ENCODE measurements around the gene NAPA.

NAPA gene

DNA sequence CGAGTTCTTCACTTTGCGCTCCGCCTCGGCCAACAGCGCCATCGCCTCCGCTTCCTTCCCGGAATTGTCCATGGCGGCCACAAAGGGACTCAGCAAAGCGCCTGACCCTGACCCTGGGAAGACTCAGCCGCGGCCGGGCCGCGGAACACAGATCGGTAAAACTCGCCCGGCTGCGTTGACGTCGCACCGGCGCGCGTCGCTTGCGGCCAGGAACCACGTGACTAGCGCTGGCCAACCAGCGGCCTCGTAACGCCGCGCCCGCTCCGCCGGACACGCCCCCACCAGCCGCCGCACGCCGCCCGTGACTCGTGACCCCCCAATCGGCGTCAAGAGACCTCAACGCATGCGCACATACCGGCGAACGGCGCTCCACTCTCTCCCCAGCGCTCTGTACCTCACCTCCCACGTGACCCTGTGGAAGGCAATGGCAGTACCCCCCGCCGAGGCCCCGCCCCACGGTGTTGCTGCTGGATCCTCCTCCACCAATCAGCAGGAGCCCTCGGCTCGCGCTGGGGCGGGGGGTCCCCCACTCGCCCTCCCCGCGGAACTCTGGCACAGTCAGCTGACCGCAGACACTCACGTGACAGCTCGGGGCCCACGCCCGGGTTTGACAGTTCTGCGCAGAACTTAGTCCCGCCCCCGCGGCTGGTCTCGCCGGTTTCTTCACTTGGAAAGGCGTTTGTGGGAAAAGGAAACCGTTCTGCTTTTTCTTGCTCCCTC is at the start of gene NAPA:
TSS of gene NAPA (minus strand) at position 195 of the 720 bp plus-strand sequence. CDS start at position 72, 123 bp downstream.
- peak; percentile 100 for DNase-seq

DNA sequence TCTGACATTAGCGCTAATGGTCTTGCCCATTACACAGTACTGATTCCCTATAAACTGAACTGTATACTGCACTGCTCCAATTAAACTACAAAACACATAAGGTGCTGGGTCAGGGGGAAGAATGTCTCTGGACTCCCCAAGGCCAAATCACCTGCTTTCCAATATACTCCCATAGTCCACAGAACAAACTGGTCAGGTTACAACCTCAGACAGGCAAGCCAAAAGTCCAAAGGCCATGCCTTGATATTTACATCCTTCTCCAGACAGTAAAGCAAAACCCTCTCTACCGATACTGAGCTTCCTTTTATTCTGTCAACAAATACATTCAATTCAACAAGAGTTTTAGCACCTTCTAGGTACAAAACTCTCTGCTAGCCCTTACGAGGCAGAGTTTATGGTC is 49.2 kb upstream of the NAPA start:
- no peak for DNase-seq

DNA sequence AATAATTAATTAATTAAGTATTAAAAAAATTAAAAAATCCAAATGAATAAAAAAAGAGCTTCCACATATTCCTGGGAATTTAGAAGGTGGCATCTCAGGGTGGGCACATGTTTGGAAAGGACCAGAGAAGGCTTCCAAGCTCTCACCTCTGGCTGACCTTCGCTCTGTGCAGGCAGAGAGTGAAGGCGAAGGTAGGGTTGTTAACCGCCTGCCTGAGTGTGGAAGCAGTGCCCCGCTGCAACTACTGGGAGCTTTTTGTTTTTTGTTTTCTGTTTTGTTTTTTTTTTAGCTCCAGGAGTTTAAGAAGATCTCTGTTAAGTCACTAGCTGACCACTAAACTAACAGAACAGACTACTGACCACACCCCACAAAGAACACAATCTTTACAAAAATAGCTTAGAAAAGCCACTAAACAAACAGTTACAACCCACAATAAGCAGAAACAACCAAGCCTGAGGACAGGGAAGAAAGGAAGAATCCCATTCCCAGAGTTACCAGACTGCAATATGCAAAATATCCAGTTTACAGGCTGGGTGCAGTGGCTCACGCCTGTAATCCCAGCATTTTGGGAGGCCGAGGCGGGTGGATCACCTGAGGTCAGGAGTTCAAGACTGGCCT is 46.7 kb upstream of the NAPA start:
- DNase-seq: no peak

DNA sequence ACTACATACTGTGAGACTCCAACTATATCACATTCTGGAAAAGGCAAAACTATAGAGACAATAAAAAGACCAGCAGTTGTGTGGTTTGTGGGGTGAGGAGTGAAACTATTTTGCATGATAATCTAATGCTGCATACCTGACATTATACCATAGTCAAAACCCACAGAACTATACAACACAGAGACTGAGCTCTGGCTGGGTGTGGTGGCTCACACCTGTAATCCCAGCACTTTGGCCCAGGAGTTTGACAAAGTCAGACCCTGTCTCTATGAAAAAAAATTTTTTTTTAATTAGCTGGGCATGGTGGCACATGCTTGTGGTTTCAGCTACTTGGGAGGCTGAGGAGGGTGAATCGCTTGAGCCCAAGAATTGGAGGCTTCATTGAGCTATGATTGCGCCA is 46.1 kb upstream of the NAPA start:
- DNase-seq: no peak

DNA sequence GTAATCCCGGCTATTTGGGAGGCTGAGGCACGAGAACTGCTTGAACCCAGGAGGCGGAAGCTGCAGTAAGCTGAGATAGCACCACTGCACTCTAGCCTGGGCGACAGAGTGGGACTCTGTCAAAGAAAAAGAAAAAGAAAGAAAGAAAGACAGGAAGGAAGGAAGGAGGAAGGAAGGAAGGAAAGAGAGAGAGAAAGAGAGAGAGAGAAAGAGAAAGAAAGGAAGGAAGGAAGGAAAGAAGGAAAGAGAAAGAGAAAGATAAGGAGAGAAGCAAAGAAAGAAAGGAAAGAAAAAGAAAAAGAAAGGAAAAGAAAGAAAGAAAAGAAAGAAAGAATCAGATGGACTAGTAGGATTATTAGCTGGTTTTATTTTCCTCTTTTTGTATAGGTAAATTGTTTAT is 35.3 kb upstream of the NAPA start:
- DNase-seq: no peak

DNA sequence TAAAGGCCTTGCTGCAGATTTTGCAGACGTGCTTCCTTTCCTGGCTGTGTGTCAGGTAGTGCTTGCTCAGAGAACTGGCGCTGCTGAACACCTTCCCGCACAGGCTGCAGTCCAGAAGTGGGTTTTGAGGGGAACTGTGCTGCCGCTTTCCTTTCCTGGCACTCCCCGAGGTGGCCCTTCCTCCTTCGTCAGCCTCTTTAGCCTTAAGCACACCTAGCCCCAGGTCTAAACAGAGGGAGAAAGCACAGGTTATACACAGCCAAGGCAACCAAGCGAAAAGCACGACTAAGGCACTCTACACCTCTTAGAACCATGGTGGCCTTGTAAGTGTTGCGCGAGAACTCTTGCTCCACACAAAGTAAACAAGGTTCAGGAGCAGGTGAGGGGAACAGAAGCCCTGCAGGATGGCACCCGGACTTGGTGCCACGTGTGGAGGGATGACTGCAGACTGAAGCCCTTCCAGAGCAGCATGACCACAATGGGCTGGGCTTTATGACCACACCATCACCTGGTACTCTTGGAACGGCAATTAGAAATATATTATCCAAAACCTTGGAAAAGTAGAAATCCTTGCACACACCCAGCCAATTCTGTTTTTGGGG is 34.5 kb upstream of the NAPA start:
- DNase-seq: no peak

DNA sequence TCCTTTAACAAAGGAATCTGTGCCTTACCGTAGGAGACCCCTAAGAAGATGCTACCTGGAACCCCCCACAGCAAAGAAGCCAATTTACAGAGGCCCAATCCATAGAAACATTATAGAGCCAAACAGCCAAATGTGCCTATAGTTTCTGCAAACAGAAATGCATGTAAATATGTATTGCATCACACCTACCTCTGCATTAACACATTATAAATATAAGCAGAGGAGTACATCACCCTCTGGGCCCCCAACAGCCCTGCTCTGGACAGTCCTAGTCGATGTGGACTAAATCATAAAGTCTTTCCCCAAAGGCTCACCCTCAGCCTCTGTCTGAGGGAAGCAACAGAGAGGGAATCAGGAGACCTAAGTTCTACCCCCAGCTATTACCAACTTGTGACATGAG is 32.3 kb upstream of the NAPA start:
- DNase-seq: no peak

DNA sequence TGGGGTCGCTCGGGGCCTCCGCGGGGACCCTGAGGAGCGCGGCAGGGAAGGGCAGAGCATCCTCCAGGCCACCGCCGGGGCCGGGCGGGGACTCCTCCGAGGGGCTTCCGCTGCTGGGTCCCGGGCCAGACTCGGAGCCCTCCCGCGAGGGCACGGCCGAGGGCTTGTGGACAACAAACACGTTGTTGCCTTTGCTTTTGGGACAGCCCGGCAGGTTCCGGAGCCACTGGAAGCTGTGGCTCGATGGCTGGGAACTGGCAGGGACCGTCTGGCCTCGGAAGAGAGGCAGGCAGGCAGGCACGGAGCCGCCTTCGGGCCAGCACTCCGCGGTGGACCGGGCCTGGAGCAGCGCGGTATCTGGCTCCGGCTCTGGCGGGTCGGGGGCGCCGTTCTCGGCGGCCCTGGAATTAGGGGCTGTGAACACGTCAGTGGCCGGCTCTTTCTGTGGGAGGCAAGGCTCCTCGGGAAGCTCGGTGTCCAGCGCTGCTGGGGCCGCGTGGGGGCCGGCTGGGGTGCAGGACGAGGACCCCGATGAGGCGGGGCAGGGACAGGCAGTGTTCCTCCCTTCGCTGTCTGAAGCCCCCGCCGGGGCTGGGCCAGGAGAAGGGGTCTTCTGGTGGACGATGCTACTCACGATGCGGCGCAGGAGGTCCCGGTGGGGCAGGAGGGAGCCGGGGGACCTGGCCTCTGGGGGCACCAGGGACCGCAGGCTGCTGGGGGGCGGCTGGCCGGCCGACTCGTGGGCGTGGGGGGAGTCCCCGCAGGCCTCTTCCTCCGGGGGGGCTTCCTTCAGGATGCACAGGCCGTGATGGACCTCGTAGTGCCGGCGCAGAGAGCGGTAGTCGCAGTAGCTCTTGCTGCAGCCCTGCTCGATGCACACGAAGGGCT is 30.4 kb upstream of the NAPA start:
- no peak for DNase-seq

DNA sequence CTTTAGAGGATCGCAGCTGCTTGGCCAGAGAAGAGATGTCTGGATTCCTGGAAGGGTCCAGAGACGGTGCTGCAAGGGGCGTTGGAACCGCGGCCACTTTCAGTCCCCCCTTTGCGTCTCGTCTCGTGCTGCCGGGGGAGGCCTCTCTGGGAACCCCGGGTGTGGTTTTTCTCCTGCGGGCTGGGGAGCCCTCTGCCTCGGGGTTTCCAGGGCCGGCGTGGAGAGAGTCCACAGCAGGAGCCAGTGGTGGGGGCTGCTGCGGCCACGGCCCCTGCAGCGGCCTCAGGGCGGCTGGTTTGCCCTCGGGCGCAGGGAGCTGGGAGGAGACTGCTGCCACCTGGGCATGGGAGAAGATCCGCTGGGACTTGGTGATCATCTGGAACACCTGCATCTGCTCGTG is 29.6 kb upstream of the NAPA start:
- DNase-seq: no peak

DNA sequence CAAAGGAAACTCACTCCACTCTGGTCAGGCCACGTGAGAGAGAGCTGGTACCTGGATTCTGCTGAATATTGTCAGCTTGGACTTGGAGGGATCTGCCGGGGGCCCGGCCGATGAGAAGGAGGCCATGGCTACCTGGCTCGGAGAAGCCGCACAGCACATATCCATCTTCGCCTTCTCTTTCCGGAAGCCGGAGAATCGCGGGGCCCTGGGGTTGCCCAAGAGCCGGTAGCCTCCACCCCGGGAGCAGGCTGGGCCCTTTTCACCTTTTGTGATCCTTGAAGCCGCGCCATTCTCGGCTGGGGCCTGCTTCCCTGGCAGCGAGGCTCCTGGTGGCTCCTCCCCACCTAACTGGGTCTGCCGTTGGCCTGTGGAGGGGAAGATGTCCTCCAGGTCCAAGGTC is 29.2 kb upstream of the NAPA start:
- DNase-seq: no peak

DNA sequence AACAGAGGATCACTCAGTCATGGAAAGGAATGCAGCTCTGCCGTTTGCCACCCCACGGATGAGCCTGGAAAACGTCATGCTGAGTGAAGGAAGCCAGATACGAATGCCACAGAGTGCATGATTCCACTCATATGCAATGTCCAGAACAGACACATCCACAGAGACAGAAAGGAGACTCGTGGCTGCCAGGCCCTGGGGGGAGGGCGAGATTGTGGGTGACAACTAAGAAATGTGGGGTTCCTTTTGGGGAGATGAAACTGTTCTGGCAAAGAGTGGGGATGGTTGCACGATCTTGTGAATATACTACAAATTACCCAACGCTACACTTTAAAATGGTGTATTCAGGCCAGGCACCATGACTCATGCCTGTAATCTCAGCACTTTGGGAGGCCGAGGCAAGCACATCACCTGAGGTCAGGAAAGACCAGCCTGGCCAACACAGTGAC is 27.2 kb upstream of the NAPA start:
- no peak for DNase-seq

DNA sequence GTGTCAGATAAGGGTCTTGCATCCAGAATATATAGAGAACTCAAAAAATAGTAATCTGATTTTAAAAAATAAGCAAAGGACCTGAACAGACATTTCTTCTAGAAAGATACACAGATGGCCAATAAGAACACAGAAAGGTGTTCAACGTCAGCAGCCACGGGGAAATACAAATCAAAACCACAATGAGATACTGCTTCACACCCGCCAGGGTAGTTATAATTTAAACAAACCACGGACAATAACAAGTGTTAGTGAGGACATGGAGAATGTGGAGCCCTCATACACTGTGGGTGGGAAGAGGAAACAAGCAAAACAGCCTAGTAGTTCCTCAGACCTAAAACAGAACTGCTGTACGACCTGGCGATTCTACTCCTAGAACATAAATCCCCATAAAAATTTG is 26.7 kb upstream of the NAPA start:
- peak; percentile 21 for DNase-seq

DNA sequence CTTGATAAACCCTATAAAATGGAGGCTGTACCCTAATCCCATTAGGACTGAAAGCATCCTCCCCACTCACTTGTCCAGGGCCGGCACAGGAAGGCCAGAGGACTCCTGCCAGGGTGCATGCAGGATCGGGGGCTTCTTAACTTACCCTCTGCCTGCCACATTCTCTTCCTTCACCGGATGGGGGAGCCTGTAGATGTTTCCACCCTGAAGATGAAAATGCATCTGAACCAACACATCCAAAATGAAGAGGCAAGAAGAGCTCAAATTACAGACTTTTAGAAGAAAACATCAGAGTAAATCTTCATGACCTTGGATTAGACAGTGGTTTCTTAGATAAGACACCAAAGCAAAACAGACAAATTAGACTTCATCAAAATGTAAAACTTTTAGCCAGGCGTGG is 25.9 kb upstream of the NAPA start:
- DNase-seq: no peak

DNA sequence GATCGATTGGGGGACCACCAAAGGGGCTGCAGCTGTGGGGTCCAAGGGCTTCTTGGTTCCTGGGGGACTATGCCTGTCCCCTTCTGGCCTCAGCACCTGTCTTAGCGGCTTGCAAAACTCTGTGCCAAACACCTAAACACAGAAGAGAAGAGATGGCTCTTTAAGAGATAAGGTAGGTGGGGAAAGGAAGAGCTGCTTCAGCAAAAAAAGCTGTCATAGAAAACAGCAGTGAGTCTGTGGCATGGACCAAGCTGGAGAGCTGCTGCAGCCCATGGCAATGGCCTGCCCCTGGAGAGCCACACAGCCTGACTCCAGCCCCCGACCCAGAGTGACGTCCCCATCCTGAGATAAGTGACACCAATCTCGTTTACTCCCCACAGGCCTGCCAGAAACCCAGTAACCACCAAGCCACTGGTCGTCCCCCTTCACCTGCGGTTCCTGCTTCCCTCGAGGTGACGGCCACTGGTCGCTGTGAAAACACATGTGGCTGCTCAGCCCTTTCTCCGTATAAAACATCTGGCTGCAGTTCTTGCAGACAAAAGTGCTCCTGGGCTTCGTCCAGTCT is 25.0 kb upstream of the NAPA start:
- DNase-seq: no peak

DNA sequence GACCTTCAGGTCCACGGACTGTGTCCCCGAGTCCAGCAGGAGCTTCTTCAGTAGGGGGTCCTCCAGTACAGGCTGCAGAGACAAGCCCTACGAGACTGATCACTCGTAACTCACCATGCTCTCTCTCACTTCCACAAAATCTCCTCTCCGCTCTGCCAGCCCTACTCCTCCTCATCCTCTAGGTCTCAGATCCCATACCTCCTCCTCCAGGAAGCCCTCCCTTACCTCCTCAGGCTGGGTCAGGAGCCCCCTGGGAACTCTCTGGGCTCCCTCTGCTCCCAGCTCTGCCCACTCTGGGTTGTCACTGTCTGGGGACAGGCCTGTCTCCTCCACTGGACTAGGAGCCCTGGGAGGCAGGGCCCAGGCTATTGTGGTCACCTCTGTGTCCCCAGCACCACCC is 23.9 kb upstream of the NAPA start:
- DNase-seq: no peak

DNA sequence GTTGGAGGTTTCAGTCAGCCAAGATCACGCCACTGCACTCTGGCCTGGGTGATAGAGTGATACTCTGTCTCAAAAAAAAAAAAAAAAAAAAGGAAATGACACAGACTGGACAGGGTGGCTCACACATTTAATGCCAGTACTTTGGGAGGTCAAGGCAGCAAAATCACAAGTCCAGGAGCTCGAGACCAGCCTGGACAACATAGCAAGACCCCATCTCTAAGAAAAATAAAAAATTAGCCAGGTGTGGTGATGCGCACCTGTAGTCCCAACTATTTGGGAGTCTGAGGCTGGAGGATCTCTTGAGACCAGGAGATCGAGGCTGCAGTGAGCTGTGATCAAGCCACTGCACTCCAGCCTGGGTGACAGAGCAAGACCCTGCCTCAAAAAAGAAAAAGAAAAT is 22.6 kb upstream of the NAPA start:
- no peak for DNase-seq

DNA sequence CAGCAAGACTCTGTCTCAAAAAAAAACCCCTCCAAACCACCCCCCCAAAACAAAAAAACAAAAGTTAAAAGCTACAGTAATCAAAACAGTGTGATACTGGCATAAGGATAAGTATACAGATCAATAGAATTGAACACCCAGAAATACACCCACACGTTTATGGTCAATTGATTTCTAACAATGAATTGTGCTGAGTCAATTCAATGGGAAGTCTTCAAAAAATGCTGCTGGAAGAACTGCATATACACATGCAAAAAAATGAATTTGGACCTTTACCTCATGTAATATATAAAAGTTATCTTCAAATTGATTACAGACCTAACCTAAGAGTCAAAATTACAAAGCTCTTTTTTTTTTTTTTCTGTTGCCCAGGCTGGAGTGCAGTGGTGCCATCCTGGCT is 19.8 kb upstream of the NAPA start:
- no peak for DNase-seq

DNA sequence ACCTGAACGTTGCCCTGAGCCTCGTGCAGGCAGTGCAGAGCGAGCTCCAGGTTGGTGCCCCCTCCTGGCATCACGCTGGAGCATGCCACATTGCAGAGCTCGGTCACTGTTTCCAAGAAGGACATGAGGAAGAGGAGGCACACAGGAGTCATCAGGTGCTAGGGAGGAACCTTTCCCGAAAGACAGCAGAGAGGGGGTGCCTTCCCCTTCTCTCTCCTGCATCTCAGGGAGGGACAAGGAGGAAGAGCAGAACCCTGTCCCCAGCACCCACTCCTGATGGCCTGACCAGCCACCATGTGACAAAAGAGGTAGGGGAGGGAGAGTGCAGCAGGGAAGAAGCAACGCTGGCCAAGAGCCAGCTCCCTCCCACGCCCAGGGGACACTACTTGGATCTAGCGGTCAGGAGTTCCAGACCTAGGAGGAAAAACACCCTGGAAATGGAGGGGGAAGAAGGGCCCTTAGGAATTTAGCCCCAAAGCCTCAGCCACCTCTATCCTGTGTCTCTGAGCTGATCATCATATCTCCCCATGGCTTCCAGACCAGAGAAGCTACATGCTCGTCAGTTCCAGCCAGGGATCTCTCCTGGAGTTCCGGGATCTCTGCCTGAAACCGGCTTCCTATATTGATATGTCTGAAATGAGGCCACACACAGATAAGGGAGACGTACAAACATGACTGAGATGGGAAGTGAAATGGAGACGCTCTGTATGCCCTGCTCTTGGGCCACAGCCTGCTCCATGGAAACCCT is 17.0 kb upstream of the NAPA start:
- DNase-seq: no peak

DNA sequence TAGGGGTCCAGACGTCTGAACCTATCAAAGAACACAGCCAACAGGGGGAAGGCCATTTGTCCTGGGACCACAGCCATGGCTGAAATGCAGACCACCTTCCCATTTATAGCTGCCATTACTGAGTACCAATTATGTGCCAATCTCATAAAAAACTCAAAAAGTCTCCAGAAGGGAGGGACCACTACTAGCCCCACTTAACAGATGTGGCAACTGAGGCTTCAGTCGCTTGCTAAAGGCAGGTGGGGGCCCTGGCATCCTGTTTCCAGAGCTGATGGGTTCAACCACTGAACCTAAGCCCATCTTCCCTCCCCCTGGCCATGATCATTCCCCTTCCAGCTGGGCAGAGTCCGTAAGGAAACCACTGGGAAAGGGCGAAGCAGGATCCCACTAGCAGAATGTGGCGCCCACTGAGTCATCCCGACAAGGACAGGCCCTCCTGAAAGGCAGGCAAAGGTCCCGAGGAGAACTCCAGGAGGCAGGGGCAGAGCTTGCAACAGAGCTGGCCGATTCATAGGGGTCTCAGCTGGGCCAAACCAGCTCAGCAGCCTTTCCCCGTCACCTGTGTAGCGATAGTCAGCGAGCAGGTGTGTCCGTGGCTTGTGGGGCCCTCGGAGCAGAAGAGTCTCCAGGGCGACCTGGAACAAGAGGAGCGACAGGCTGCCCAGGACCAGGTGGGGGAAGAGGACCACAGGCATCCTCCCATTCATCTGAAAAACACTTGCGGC is 14.3 kb upstream of the NAPA start:
- DNase-seq: no peak

DNA sequence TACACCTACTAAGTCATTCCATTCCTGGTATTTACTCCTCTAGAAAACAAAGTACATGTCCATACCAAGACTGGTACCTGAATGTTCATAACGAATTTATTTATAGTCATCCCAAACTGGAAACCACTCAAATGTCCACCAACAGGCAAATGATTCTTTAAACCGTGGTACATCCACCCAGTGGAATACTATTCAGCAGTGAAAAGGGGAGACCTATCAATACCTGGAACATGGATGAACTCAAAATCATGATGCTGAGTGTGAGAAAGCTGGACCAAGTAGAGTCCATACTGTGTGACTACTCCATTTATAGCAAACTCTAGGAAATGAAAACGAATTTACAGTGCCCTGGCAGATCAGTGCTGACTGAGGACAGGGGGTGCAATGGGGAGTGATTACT is 11.9 kb upstream of the NAPA start:
- DNase-seq: no peak

DNA sequence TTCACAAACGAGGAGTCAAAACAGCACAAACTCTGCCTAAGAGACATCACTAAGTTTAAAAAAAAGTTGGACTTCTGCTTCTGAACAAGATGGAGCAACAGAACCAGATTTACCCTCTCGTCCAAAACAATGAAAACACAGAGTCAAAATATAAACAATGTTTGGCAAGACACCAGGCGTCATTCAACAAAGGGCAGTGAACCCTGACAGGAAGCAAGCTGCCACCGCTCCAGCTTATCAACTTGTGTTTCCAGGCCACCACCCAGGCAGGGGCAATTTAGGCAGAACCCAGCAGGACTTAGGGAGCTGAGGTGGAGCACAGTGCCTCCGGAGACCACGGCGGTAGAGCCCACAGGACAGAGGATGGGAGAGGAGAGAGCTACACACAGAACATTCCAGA is 8.6 kb upstream of the NAPA start:
- no peak for DNase-seq

Data from kidney glomerular epithelial cell (primary cell).